ENCODE data around the gene SART1.

SART1 gene

DNA sequence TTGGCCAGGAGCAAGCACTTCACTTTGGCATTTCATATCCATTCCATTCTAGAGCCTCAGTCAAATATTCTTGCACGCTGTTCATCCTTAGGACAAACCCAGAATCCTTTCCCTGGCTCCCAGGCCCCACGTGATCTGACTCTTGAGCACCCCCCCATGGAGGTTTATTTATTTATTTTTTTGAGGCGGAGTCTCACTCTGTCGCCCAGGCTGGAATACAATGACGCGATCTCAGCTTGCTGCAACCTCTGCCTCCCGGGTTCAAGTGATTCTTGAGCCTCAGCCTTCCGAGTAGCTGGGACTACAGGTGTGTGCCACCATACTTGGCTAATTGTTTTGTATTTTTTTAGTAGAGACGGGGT lies 29.0 kb upstream of the SART1 start:
- no peak overlapping the region for H3K27ac ChIP-seq (ENCODE audit: low read length)
- no peaks in the 10 kb centered on the region for H3K9me3 ChIP-seq (ENCODE audit: control insufficient read depth, insufficient read depth, low read length)
- no peaks in the 10 kb centered on the region for H3K36me3 ChIP-seq (ENCODE audit: control insufficient read depth, insufficient read depth, low read length)
- H3K4me3 ChIP-seq (ENCODE audit: low read length) = no peak overlapping the region
- H3K27me3 ChIP-seq (ENCODE audit: control insufficient read depth, insufficient read depth, low read length) = no peaks in the 10 kb centered on the region
- no peak for DNase-seq (ENCODE audit: low read depth, low spot score)
- no peaks in the 10 kb centered on the region; the same call in 1 of the 2 replicates for H3K4me1 ChIP-seq (ENCODE audit: control insufficient read depth, insufficient read depth, low read length)
- WGBS (ENCODE audit: insufficient coverage, insufficient read length) = no CpG with 5 or more reads among the region's 9 CpGs

DNA sequence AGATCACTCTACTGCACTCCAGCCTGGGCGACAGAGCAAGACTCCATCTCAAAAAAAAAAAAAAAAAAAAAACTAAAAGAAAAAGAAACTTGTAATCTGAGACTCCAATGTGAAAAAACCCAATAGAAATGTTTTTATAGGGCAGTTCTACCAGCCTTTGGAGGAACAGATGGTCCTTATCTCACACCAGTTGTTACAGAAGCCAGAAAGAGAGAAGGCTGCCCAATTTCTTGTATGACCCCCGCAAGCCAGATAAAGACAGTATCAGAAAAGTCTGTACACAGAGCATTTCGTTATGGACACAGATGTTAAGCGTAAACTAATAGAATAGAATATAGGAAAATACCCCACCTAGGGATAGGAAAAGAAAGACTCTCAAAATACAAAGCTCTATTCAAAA lies 27.5 kb upstream of the SART1 start:
- no peak overlapping the region for H3K27ac ChIP-seq (ENCODE audit: low read length)
- H3K4me1 ChIP-seq (ENCODE audit: control insufficient read depth, insufficient read depth, low read length) = no peaks in the 10 kb centered on the region; the same call in 1 of the 2 replicates
- H3K27me3 ChIP-seq (ENCODE audit: control insufficient read depth, insufficient read depth, low read length) = no peaks in the 10 kb centered on the region
- H3K4me3 ChIP-seq (ENCODE audit: low read length) = no peak overlapping the region
- no peak for DNase-seq (ENCODE audit: low read depth, low spot score)
- no CpG with 5 or more reads among the region's 4 CpGs for WGBS (ENCODE audit: insufficient coverage, insufficient read length)
- H3K36me3 ChIP-seq (ENCODE audit: control insufficient read depth, insufficient read depth, low read length) = no peaks in the 10 kb centered on the region
- H3K9me3 ChIP-seq (ENCODE audit: control insufficient read depth, insufficient read depth, low read length) = no peaks in the 10 kb centered on the region

DNA sequence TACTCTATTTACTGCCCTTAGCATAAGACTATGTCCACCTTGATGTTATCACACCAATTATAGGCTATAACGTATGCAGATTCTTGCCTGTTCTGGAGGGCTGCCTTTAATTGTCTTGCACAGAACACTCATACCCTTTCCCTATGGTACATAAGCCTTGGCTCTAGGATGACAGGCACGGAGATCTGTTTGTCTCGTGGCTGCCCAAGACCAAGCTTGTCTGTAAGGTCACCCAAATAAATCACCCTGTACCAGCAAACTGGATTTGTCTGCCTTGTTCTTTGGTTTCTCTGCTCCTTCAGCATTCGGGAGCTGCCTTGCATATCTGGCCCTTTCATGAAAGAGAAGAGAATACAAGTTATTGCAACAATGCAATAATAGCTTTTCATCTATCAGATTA lies 23.8 kb upstream of the SART1 start:
- WGBS (ENCODE audit: insufficient coverage, insufficient read length) = no CpG with 5 or more reads among the region's 4 CpGs
- no peaks in the 10 kb centered on the region for H3K36me3 ChIP-seq (ENCODE audit: control insufficient read depth, insufficient read depth, low read length)
- no peaks in the 10 kb centered on the region; the same call in 1 of the 2 replicates for H3K4me1 ChIP-seq (ENCODE audit: control insufficient read depth, insufficient read depth, low read length)
- no peak for DNase-seq (ENCODE audit: low read depth, low spot score)
- no peak overlapping the region for H3K4me3 ChIP-seq (ENCODE audit: low read length)
- H3K27ac ChIP-seq (ENCODE audit: low read length) = no peak overlapping the region
- no peaks in the 10 kb centered on the region for H3K9me3 ChIP-seq (ENCODE audit: control insufficient read depth, insufficient read depth, low read length)
- H3K27me3 ChIP-seq (ENCODE audit: control insufficient read depth, insufficient read depth, low read length) = no peaks in the 10 kb centered on the region

DNA sequence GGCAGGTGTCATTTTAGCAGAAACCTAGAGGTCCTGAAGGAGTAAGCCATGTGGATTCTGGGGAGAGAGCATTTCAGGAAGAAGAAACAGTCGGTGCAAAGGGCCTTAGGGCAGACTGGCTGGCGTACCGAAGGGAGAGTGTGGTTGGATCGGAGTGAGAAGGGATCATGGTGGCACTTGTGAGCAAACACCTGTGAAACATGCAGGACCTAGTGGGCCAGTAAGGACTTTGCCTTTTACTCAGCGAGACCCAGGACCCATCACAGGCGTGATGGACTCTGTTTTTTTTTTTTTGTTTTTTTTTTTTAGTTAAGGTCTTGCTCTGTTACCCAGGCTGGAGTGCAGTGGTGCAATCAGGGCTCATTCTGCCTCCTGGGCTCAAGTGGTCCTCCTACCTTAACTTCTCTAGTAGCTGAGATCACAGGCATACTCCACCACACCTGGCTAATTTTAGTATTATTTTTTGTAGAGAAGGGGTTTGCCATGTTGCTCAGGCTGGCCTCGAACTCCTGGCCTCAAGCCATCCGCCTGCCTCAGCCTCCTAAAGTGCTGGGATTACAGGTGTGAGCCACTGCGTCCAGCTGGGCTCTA lies 19.7 kb upstream of the SART1 start:
- whole genome bisulfite sequencing (ENCODE audit: insufficient coverage, insufficient read length) = no CpG with 5 or more reads among the region's 9 CpGs
- no peaks in the 10 kb centered on the region for H3K36me3 ChIP-seq (ENCODE audit: control insufficient read depth, insufficient read depth, low read length)
- no peaks in the 10 kb centered on the region for H3K9me3 ChIP-seq (ENCODE audit: control insufficient read depth, insufficient read depth, low read length)
- no peak for DNase-seq (ENCODE audit: low read depth, low spot score)
- no peaks in the 10 kb centered on the region for H3K27me3 ChIP-seq (ENCODE audit: control insufficient read depth, insufficient read depth, low read length)
- H3K27ac ChIP-seq (ENCODE audit: low read length) = no peak overlapping the region
- peaks cover 10% of the 10 kb centered on the region for H3K4me1 ChIP-seq (ENCODE audit: control insufficient read depth, insufficient read depth, low read length)
- no peak overlapping the region for H3K4me3 ChIP-seq (ENCODE audit: low read length)

DNA sequence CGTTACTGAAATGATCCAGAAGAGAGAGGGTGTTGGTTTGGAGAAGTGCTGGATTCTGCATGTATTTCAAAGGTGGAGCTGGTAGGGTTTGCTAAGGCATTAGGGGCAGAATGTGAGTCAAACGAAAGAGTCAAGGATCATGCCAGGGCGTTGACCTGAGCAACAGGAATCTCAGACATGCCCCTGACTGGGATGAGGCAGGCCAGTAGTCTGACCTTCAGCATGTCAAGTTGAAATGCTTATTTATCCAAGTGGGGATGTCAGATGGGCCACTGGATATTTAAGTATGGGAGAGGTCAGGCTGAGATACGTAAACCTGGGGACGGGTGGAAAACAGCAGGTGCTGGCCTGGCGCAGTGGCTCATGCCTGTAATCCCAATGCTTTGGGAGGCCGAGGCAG lies 19.0 kb upstream of the SART1 start:
- peaks cover 13% of the 10 kb centered on the region for H3K4me1 ChIP-seq (ENCODE audit: control insufficient read depth, insufficient read depth, low read length)
- H3K27me3 ChIP-seq (ENCODE audit: control insufficient read depth, insufficient read depth, low read length) = no peaks in the 10 kb centered on the region
- H3K27ac ChIP-seq (ENCODE audit: low read length) = no peak overlapping the region
- no peak overlapping the region for H3K4me3 ChIP-seq (ENCODE audit: low read length)
- no peak for DNase-seq (ENCODE audit: low read depth, low spot score)
- WGBS (ENCODE audit: insufficient coverage, insufficient read length) = no CpG with 5 or more reads among the region's 7 CpGs
- H3K9me3 ChIP-seq (ENCODE audit: control insufficient read depth, insufficient read depth, low read length) = no peaks in the 10 kb centered on the region
- no peaks in the 10 kb centered on the region for H3K36me3 ChIP-seq (ENCODE audit: control insufficient read depth, insufficient read depth, low read length)

DNA sequence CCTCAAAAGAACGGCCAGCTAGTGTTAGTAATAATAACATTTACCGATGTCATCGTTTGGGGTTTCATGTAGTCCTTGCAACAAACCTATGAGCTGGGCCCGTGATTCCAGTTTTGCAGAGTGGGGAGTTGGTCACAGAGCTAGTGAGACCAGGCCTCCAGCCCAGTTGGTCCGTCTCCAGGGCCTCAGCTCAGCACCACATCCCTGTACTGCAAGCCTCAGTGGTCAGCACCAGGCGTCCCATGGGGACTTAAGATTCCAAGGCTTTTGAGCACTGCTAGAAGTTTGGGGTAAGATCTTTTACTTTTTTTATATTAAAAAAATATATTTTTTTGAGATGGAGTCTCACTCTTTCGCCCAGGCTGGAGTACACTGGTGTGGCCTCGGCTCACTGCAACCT lies 17.3 kb upstream of the SART1 start:
- no CpG with 5 or more reads among the region's 8 CpGs for WGBS (ENCODE audit: insufficient coverage, insufficient read length)
- Histone ChIP-seq H3K9me3 (ENCODE audit: control insufficient read depth, insufficient read depth, low read length) (no peaks in the 10 kb centered on the region), H3K36me3 (ENCODE audit: control insufficient read depth, insufficient read depth, low read length) (no peaks in the 10 kb centered on the region), H3K27me3 (ENCODE audit: control insufficient read depth, insufficient read depth, low read length) (no peaks in the 10 kb centered on the region), H3K4me3 (ENCODE audit: low read length) (no peak overlapping the region), H3K4me1 (ENCODE audit: control insufficient read depth, insufficient read depth, low read length) (peaks cover 13% of the 10 kb centered on the region), H3K27ac (ENCODE audit: low read length) (no peak overlapping the region)
- DNase-seq (ENCODE audit: low read depth, low spot score) = no peak

DNA sequence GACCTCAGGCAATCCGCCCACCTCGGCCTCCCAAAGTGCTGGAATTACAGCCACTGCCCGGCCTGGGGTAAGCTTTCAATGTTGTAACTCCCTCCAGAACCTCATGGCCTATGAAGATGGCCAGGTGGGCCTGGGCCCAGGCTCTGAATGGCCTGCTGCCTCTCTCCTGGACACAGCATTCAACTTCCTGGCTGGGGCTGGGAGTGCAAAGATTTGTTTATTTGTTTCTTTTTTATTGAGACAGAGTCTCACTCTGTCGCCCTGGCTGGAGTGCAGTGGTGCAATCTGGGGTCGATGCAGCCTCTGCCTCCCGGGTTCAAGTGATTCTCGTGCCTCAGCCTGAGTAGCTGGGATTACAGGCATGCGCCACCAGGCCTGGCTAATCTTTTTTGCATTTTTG lies 16.8 kb upstream of the SART1 start:
- no peaks in the 10 kb centered on the region for H3K9me3 ChIP-seq (ENCODE audit: control insufficient read depth, insufficient read depth, low read length)
- WGBS (ENCODE audit: insufficient coverage, insufficient read length) = no CpG with 5 or more reads among the region's 8 CpGs

DNA sequence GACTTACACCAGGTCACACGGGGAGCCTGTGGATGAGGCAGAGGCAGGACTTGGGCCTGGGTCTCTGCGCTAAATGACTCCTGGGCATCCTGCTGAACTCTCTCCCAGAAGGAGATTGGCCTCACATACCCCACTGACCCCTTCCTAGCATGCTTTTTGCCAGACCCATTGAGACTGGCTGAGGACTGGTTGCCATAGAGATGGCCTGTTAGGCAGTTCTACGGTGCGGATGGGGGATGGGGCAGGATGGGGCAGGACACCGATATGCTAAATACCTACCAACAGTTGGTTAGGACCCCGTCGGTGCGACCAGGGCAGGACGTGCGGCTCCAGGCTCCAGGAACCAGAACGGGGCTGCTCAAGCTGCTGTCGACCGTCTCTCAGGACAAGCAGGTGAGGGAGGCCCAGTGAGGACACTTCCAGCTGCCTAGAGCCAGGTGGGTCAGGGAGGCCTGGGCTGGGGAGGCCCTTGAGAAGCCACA lies 16.1 kb upstream of the SART1 start, which contains the start of gene TSGA10IP:
TSS of gene TSGA10IP (plus strand) at position 51 of the 482 bp plus-strand sequence. CDS start at position 247, 196 bp downstream.
- no peak within 1 kb of the TSS for H3K27ac ChIP-seq (ENCODE audit: low read length)
- H3K4me1 ChIP-seq (ENCODE audit: control insufficient read depth, insufficient read depth, low read length) = peaks cover 13% of the 10 kb centered on the region
- no peaks in the 10 kb centered on the region for H3K9me3 ChIP-seq (ENCODE audit: control insufficient read depth, insufficient read depth, low read length)
- no peaks in the 10 kb centered on the region for H3K36me3 ChIP-seq (ENCODE audit: control insufficient read depth, insufficient read depth, low read length)
- no peak for DNase-seq (ENCODE audit: low read depth, low spot score)
- no peaks in the 10 kb centered on the region for H3K27me3 ChIP-seq (ENCODE audit: control insufficient read depth, insufficient read depth, low read length)
- no peak within 1 kb of the TSS; the same call in 1 of the 2 replicates for H3K4me3 ChIP-seq (ENCODE audit: low read length)
- no CpG with 5 or more reads among the region's 13 CpGs for WGBS (ENCODE audit: insufficient coverage, insufficient read length)

More for the DNA sequence above, 16.8 kb upstream of the SART1 start:
- Histone ChIP-seq H3K27me3 (ENCODE audit: control insufficient read depth, insufficient read depth, low read length) (no peaks in the 10 kb centered on the region), H3K4me1 (ENCODE audit: control insufficient read depth, insufficient read depth, low read length) (peaks cover 13% of the 10 kb centered on the region), H3K4me3 (ENCODE audit: low read length) (no peak overlapping the region), H3K27ac (ENCODE audit: low read length) (no peak overlapping the region), H3K36me3 (ENCODE audit: control insufficient read depth, insufficient read depth, low read length) (no peaks in the 10 kb centered on the region)
- DNase-seq (ENCODE audit: low read depth, low spot score) = no peak

DNA sequence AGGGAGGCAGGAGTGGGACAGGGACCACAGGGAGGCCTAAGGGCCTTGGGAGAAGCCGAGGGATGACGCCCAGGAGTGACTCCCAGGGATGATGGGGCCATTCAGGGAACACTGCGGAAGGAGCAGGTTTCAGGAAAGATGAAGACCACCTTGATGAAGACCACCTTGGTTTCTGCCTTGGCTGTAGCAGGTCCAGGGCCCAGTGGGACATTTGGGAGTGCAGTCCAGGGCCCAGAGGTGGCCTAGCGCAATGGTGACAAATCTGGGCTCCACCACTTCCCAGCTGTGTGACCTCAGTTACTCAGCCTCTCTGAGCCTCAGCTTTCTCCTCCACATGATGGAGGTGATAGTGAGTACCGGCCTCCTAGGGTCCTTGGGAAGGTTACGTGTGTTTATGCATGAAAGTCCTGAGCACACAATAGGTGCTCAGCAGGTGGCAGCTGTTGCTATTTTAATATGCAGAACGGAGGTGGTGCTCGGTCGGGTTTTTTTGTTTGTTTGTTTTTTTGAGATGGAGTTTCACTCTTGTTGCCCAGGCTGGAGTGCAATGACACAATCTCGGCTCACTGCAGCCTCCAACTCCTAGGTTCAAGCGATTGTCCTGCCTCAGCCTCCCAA lies 15.5 kb upstream of the SART1 start:
- Histone ChIP-seq H3K4me1 (ENCODE audit: control insufficient read depth, insufficient read depth, low read length) (peaks cover 13% of the 10 kb centered on the region), H3K9me3 (ENCODE audit: control insufficient read depth, insufficient read depth, low read length) (no peaks in the 10 kb centered on the region), H3K27me3 (ENCODE audit: control insufficient read depth, insufficient read depth, low read length) (no peaks in the 10 kb centered on the region), H3K27ac (ENCODE audit: low read length) (no peak overlapping the region), H3K36me3 (ENCODE audit: control insufficient read depth, insufficient read depth, low read length) (no peaks in the 10 kb centered on the region), H3K4me3 (ENCODE audit: low read length) (no peak overlapping the region; the same call in 1 of the 2 replicates)
- DNase-seq (ENCODE audit: low read depth, low spot score) = no peak
- no CpG with 5 or more reads among the region's 11 CpGs for WGBS (ENCODE audit: insufficient coverage, insufficient read length)

DNA sequence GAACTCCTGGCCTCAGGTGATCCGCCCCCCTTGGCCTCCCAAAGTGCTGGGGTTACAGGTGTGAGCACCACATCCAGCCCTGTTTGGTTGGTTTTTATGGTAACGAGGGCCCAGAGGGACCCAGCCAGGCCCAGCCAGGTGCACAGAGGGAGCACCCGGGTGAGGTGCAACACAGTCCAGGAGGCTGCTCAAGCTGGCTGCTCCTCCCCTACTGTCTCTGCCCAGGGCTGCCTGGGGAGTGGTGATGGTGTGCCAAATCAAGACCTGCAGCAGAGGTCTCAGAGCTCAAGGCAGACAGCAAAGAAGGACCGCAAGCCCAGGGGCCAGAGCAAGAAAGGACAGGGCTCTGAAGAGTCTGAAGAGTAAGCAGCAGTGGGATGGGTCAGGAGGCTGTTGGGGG lies 14.9 kb upstream of the SART1 start:
- Histone ChIP-seq H3K36me3 (ENCODE audit: control insufficient read depth, insufficient read depth, low read length) (no peaks in the 10 kb centered on the region), H3K9me3 (ENCODE audit: control insufficient read depth, insufficient read depth, low read length) (no peaks in the 10 kb centered on the region), H3K4me1 (ENCODE audit: control insufficient read depth, insufficient read depth, low read length) (peaks cover 13% of the 10 kb centered on the region), H3K4me3 (ENCODE audit: low read length) (no peak overlapping the region), H3K27me3 (ENCODE audit: control insufficient read depth, insufficient read depth, low read length) (no peaks in the 10 kb centered on the region), H3K27ac (ENCODE audit: low read length) (no peak overlapping the region)
- no peak for DNase-seq (ENCODE audit: low read depth, low spot score)
- no CpG with 5 or more reads among the region's 4 CpGs for WGBS (ENCODE audit: insufficient coverage, insufficient read length)

DNA sequence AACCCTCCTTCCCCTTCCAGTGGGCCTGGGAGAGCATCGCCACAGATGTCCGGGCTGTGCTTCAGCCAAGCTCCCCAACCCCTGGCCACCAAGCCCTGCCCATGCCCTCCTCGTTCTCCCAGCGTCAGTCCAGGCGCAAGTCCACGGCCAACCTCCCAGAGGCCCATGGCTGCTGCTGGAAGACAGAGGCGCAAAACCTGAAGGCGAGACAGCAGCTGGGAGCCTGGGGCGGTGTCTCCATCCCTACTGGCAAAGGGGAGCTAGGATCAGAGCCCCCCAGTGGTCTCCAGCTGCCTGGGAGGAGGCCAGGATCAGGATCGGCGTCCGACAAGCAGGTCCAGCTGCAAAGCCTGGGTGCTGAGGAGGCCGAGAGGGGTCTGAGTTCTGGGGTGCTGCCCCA lies 14.4 kb upstream of the SART1 start:
- WGBS (ENCODE audit: insufficient coverage, insufficient read length) = no CpG with 5 or more reads among the region's 13 CpGs
- Histone ChIP-seq H3K36me3 (ENCODE audit: control insufficient read depth, insufficient read depth, low read length) (no peaks in the 10 kb centered on the region), H3K9me3 (ENCODE audit: control insufficient read depth, insufficient read depth, low read length) (no peaks in the 10 kb centered on the region), H3K4me3 (ENCODE audit: low read length) (no peak overlapping the region), H3K27ac (ENCODE audit: low read length) (no peak overlapping the region), H3K27me3 (ENCODE audit: control insufficient read depth, insufficient read depth, low read length) (no peaks in the 10 kb centered on the region), H3K4me1 (ENCODE audit: control insufficient read depth, insufficient read depth, low read length) (peaks cover 13% of the 10 kb centered on the region)
- DNase-seq (ENCODE audit: low read depth, low spot score) = no peak

Data from iPS DF 6.9 (cell line).